Measurements from ENCODE around the gene ITGA7. TPM values are rescaled to one million over a fixed set of nuclear protein-coding genes. Genes with fewer than 3 reads are reported as not detected.

The ITGA7 gene
- total and polyA plus RNA-seq, 2 experiments from 2014 or later = 39.5 to 101 TPM

- H3K27ac ChIP-seq = no peak overlapping the region
- H3K4me3 ChIP-seq = no peak overlapping the region
- no peaks in the 10 kb centered on the region for H3K9me3 ChIP-seq (ENCODE audit: low read depth)
- H3K27me3 ChIP-seq = no peaks in the 10 kb centered on the region
- no peak for DNase-seq (ENCODE audit: low read depth in 1 of 2, low spot score in 1 of 2)
- peaks cover 21% of the 10 kb centered on the region for H3K4me1 ChIP-seq (ENCODE audit: low read depth)
- no peaks in the 10 kb centered on the region for H3K36me3 ChIP-seq
- no peak for TF ChIP-seq CTCF (IDR thresholded peaks at IDR 0.05; ENCODE audit: low read depth, low read length)
These were observed 4.4 kb downstream of the ITGA7 start for GRCh38 chr12:55703288-55703687.

- no peak overlapping the region for H3K4me3 ChIP-seq
- TF ChIP-seq CTCF (IDR thresholded peaks at IDR 0.05; ENCODE audit: low read depth, low read length) = no peak
- no peaks in the 10 kb centered on the region for H3K27me3 ChIP-seq
- H3K4me1 ChIP-seq (ENCODE audit: low read depth) = peaks cover 20% of the 10 kb centered on the region
- no peak for DNase-seq (ENCODE audit: low read depth in 1 of 2, low spot score in 1 of 2)
- no peak overlapping the region for H3K27ac ChIP-seq
- H3K36me3 ChIP-seq = no peaks in the 10 kb centered on the region
- H3K9me3 ChIP-seq (ENCODE audit: low read depth) = no peaks in the 10 kb centered on the region
These were observed 4.8 kb downstream of the ITGA7 start for GRCh38 chr12:55702861-55703260.

GRCh38 chr12:55700255-55701018 lies 7.3 kb downstream of the ITGA7 start:
- H3K4me1 ChIP-seq (ENCODE audit: low read depth) = peaks cover 6% of the 10 kb centered on the region
- H3K27ac ChIP-seq = no peak overlapping the region
- no peak for TF ChIP-seq CTCF (IDR thresholded peaks at IDR 0.05; ENCODE audit: low read depth, low read length)
- no peak for DNase-seq (ENCODE audit: low read depth in 1 of 2, low spot score in 1 of 2)
- H3K4me3 ChIP-seq = no peak overlapping the region
- H3K9me3 ChIP-seq (ENCODE audit: low read depth) = no peaks in the 10 kb centered on the region
- no peaks in the 10 kb centered on the region for H3K27me3 ChIP-seq
- peaks cover 6% of the 10 kb centered on the region for H3K36me3 ChIP-seq

- Histone ChIP-seq H3K4me1 (ENCODE audit: low read depth) (no peaks in the 10 kb centered on the region), H3K27ac (no peak overlapping the region), H3K27me3 (no peaks in the 10 kb centered on the region), H3K9me3 (ENCODE audit: low read depth) (no peaks in the 10 kb centered on the region), H3K4me3 (no peak overlapping the region), H3K36me3 (peaks cover 12% of the 10 kb centered on the region)
- no peak for TF ChIP-seq CTCF (IDR thresholded peaks at IDR 0.05; ENCODE audit: low read depth, low read length)
- DNase-seq (ENCODE audit: low read depth in 1 of 2, low spot score in 1 of 2) = no peak
These were observed 8.1 kb downstream of the ITGA7 start for GRCh38 chr12:55699471-55700055.

- H3K4me1 ChIP-seq (ENCODE audit: low read depth) = no peaks in the 10 kb centered on the region
- peaks cover 18% of the 10 kb centered on the region for H3K36me3 ChIP-seq
These were observed 8.7 kb downstream of the ITGA7 start for GRCh38 chr12:55698965-55699364.

More at GRCh38 chr12:55698965-55699364, 8.7 kb downstream of the ITGA7 start:
- H3K27me3 ChIP-seq = no peaks in the 10 kb centered on the region
- H3K4me3 ChIP-seq = no peak overlapping the region
- no peak overlapping the region for H3K27ac ChIP-seq
- no peaks in the 10 kb centered on the region for H3K9me3 ChIP-seq (ENCODE audit: low read depth)
- no peak for TF ChIP-seq CTCF (IDR thresholded peaks at IDR 0.05; ENCODE audit: low read depth, low read length)
- no peak for DNase-seq (ENCODE audit: low read depth in 1 of 2, low spot score in 1 of 2)
